Fibroblast of the aortic adventitia (primary cell): ENCODE data around the gene CLEC16A. TPM values are rescaled to one million over a fixed set of nuclear protein-coding genes. Genes with fewer than 3 reads are reported as not detected.
A peak's percentile ranks its signal among the peaks of the same experiment; 100 is the strongest.
"Not testable (repeated sequence)": the region's sequence is repeated elsewhere in the genome, so short reads cannot be mapped to it uniquely, and the experiment has no call there.

ENCODE experiments used
- DNase-seq: peaks from one replicate; pipeline ENCODE4 v3.0.0-alpha.2; 2010; ENCODE audit warnings: low read depth
- H3K4me3 ChIP-seq: 2 replicates; pipeline ENCODE4 v1.5.1; 2011; ENCODE audit warnings: low read depth, mild to moderate bottlenecking, control low read depth, low read length, moderate library complexity
- total RNA-seq: library from RNA; depleted of rRNA; stranded (reverse); fragments of >200 nt; gene quantifications from 2 replicates; pipeline ENCODE4 v1.2.3, GENCODE V29; 2012; ENCODE audit warnings: low replicate concordance
- TF ChIP-seq, protein P1 (sequence below): IDR thresholded peaks from 2 replicates; pipeline ENCODE4 v1.5.1; 2011; ENCODE audit warnings: mild to moderate bottlenecking, low read length, control low read depth, inconsistent platforms; ENCODE audit not compliant: insufficient read depth

The CLEC16A gene
- total RNA-seq, 1 donor = 16.3 TPM

GRCh38 chr16:11101695-11102522 is 157.5 kb downstream of the CLEC16A start:
- TF ChIP-seq, protein P1, sequence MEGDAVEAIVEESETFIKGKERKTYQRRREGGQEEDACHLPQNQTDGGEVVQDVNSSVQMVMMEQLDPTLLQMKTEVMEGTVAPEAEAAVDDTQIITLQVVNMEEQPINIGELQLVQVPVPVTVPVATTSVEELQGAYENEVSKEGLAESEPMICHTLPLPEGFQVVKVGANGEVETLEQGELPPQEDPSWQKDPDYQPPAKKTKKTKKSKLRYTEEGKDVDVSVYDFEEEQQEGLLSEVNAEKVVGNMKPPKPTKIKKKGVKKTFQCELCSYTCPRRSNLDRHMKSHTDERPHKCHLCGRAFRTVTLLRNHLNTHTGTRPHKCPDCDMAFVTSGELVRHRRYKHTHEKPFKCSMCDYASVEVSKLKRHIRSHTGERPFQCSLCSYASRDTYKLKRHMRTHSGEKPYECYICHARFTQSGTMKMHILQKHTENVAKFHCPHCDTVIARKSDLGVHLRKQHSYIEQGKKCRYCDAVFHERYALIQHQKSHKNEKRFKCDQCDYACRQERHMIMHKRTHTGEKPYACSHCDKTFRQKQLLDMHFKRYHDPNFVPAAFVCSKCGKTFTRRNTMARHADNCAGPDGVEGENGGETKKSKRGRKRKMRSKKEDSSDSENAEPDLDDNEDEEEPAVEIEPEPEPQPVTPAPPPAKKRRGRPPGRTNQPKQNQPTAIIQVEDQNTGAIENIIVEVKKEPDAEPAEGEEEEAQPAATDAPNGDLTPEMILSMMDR = peak; percentile 42
- peak; percentile 92 for DNase-seq

DNA sequence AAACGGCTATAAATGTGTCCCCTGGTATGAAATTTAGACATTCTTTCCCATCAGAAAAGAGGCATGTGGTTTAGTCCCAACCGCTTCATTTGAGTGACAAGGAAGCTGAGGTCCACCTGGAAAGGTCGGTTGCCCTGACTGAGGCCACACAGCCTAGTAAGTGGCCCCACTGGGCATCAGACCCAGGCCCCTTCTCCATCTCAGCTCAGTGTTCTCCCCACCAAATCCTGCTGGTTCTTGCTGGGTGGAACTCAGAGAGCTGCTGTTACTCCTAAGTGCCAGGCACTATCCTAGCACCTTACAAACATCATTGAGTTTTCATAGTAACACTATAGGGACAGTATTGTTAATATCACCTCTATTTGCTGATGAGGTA is 158.1 kb downstream of the CLEC16A start:
- no peak for DNase-seq
- TF ChIP-seq, protein P1 = no peak
- H3K4me3 ChIP-seq = no peak overlapping the region

More at GRCh38 chr16:11101695-11102522, 157.5 kb downstream of the CLEC16A start:
- no peak overlapping the region for H3K4me3 ChIP-seq

GRCh38 chr16:11103301-11103700 is 158.9 kb downstream of the CLEC16A start:
- not testable (repeated sequence) for H3K4me3 ChIP-seq, DNase-seq

- TF ChIP-seq, protein P1 = no peak
- no peak overlapping the region for H3K4me3 ChIP-seq
- no peak for DNase-seq
Measured at GRCh38 chr16:11104168-11105037, 160.0 kb downstream of the CLEC16A start.

DNA sequence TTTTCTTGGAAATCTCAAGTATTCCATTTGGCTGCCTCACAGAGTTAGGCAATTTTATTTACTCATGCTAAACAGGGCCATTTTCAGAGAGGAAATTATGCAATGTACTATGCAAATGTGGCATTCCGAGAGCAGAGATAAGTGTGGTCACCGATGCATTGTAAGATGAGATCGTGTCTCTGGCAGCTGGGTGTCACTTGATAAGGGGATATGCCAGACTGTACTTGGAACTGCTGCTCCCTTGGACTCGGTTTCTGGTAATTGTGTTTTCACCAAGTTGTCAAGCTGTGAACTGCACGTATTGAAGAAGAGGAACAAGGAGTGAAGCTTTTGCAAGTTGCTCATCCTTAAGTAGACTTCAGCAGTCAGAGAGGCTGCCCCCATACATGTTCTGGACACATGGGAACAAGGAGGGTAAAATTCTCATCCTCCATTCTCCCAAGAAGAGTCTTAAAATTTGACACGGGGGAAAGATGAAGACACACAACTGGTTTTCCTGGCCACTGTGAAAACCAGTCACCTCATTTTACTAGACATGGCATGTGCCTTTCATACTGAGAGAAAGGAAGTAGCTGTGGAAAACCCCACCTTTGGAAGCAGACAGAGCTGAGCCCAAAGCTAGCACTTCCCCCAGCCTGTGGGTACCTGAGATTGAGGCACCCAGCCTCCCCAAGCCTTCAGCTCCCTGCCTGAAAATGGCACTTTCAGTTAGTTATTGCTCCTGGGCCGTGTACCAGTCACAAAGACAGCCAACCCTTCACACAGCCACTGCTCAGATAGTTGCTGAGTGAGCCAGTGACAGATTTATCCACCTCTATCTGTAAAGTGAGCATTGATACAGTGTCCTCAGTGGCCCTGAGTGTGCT is 160.9 kb downstream of the CLEC16A start:
- H3K4me3 ChIP-seq = no peak overlapping the region
- TF ChIP-seq, protein P1 = peak; percentile 12

DNA sequence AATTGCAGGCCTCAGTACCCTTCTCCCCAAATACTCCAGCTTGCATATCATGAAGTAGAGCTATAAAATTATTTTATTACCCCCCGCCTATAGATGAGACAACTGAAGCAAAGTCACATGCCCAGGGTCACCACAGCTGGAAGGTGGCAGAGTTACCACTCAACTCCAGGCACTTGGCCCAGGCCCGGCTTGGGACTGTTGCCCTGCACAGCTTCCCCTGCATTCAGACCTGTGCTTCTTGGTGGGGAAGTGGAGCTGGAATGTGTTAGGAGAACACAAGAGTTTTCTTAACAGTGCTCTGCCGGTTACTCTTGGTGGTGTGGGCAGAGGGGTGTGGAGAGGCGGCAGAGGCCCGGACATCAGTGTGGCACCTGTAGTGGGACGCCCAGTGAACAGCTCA is 162.4 kb downstream of the CLEC16A start:
- no peak for DNase-seq
- H3K4me3 ChIP-seq = no peak overlapping the region
- TF ChIP-seq, protein P1 = no peak

More for the DNA sequence above, 160.9 kb downstream of the CLEC16A start:
- DNase-seq = peak; percentile 97
